HEK293T (cell line): ENCODE results near the gene MSANTD4.

Source experiments
- FOXK2 ChIP-seq: fragments of 450-650 bp; IDR thresholded peaks from 2 replicates; pipeline ENCODE4 v1.6.1; 2016; ENCODE audit warnings: mild to moderate bottlenecking
- HDGF ChIP-seq: fragments of 450-650 bp; IDR thresholded peaks from 2 replicates; pipeline ENCODE4 v1.6.1; 2017; ENCODE audit warnings: antibody characterized with exemption, borderline replicate concordance
- NFRKB ChIP-seq: fragments of 450-650 bp; IDR thresholded peaks from 2 replicates; pipeline ENCODE4 v1.6.1; 2016; ENCODE audit warnings: mild to moderate bottlenecking, moderate library complexity
- SP1 ChIP-seq: fragments of 450-650 bp; IDR thresholded peaks from 2 replicates; pipeline ENCODE4 v1.6.1; 2017
- TARDBP ChIP-seq: fragments of 450-650 bp; IDR thresholded peaks from 2 replicates; pipeline ENCODE4 v1.6.1; 2016

- no peak for TF ChIP-seq FOXK2
- TF ChIP-seq HDGF: no peak
- TF ChIP-seq NFRKB: no peak
- no peak for TF ChIP-seq TARDBP
- TF ChIP-seq SP1: no peak
These were observed 8.0 kb downstream of the MSANTD4 start for GRCh38 chr11:106014035-106014434.
